HG03432 (cell line): Measurements from ENCODE around the gene ZDHHC18.

Source experiments
- ATAC-seq: cut with Tn5 transposase; IDR thresholded peaks from one replicate; pipeline ENCODE4 v1.9.1; 2021; ENCODE audit warnings: mild to moderate bottlenecking, moderate library complexity; ENCODE audit not compliant: unreplicated experiment

ZDHHC18 gene

GRCh38 chr1:26890467-26890796 lies 63.9 kb downstream of the ZDHHC18 start:
- ATAC-seq = peak; percentile 27

GRCh38 chr1:26894263-26894662 lies 67.8 kb downstream of the ZDHHC18 start:
- no peak for ATAC-seq

GRCh38 chr1:26897351-26897750 lies 70.9 kb downstream of the ZDHHC18 start:
- no peak for ATAC-seq

DNA sequence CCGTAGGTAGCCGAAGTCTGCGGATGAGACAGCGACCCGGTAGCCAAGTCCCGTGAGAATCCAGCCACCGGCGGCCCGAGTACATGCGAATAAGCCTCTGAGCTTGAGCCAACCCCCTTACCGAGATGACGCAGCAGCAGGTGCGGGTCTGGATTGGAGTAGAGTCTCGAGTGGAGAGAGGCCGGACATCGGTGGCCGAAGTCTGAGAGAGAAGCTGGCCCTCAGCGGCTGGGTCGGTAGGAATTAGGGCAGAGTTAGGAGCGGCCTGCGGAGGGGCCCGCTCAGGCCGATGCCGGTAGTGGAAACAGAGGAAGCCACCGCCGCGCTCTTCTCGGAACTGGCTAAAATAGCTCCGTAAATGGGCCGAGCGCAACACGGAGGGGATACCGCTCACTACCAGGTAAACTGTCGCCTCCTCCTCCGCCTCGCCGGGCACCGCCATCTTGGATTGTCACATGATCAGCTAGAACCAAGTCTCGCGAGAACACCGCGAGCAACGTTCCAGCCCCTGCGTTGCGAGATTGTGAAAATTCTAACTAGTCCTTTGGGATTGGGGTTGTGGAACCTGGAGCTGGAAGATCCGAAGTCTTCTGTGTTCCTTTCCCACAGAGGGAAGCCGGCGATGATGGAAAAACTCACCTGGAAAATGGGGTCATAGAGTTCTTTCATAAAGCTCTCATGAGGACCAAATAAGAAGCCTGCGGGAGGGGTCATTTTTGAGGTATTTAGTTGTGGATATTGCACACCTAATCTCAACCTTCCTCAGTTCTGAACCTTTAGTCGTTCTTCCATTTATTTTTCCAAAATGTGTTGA lies 73.7 kb downstream of the ZDHHC18 start, which contains the start of gene GPATCH3:
GPATCH3 (minus strand) TSS at position 467 of the 814 bp plus-strand sequence; CDS start at position 442, 25 bp downstream.
- ATAC-seq = peak; percentile 87

DNA sequence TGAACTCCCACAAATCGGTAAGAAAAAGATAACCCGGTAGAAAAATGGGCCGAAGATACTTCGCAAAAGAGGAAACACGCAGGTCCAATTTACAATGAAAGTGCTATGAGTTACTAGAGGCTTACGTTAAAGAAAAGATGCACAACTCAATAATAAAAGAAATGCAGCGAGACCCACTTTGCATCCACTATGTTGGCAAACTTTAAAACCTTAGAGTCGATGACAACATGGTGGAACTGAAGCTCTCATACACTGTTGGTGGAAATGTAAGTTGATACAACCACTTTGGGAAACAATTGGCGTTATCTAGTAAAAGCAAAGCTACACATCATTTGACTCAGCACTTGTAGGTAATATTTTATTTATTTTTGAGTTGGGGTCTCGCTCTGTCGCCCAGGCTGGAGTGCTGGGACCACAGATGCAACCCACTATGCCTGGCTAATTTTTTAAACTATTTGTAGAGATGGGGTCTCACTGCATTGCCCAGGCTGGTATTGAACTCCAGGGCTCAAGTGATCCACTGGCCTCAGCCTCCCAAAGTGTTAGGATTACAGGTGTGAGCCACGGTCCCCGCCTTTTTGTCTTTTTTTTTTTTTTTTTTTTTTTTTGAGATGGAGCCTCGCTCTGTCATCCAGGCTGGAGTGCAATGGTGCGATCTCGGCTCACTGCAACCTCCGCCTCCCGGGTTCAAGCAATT lies 74.5 kb downstream of the ZDHHC18 start:
- no peak for ATAC-seq
